Measurements from ENCODE around the gene MYOG. TPM values are rescaled to one million over a fixed set of nuclear protein-coding genes. Genes with fewer than 3 reads are reported as not detected.

MYOG gene
- total RNA-seq, 1 experiment from 2014 or later: not detected

GRCh38 chr1:203103829-203104495 is 18.1 kb upstream of the MYOG start:
- Histone ChIP-seq H3K9me3 (ENCODE audit: low read length) (no peaks in the 10 kb centered on the region), H3K9ac (ENCODE audit: low read length) (no peak overlapping the region), H3K79me2 (ENCODE audit: low read length) (no peaks in the 10 kb centered on the region), H3K27ac (ENCODE audit: low read length) (no peak overlapping the region), H3F3A (ENCODE audit: low read length, unreplicated experiment) (no peaks in the 10 kb centered on the region), H2AFZ (ENCODE audit: low read length) (no peak overlapping the region), H3K36me3 (ENCODE audit: low read depth, low read length) (no peaks in the 10 kb centered on the region), H3K4me3 (ENCODE audit: low read length) (no peak overlapping the region), H3K4me2 (ENCODE audit: low read length) (no peak overlapping the region), H3K9me2 (replicated peaks; ENCODE audit: low read length) (no peaks in the 10 kb centered on the region), H3K4me1 (ENCODE audit: insufficient read depth, low read length) (no peaks in the 10 kb centered on the region), H3K27me3 (ENCODE audit: low read length) (peaks cover 43% of the 10 kb centered on the region), H4K20me1 (ENCODE audit: low read length) (no peaks in the 10 kb centered on the region)
- DNase-seq (no peak), ATAC-seq (no peak)
- TF ChIP-seq CTCF (conservative IDR thresholded peaks at IDR 0.05; ENCODE audit: low read depth, low read length) (no peak), EZH2phosphoT487 (IDR thresholded peaks at IDR 0.05; ENCODE audit: borderline replicate concordance, low read length) (no peak), EZH2 (IDR thresholded peaks at IDR 0.05; ENCODE audit: low read length, unreplicated experiment) (no peak)
- intact Hi-C loops (cut with micrococcal nuclease): no loop called here
- CTCF ChIA-PET: no interaction called here
- BruUV-seq (replicated peaks): no TSS peak
- POLR2A ChIA-PET (ENCODE audit: unreplicated experiment): no interaction called here

GRCh38 chr1:203103216-203103615 is 17.4 kb upstream of the MYOG start:
- no peak for DNase-seq
- no peaks in the 10 kb centered on the region for H3K9me3 ChIP-seq (ENCODE audit: low read length)
- H4K20me1 ChIP-seq (ENCODE audit: low read length): no peaks in the 10 kb centered on the region
- H3K79me2 ChIP-seq (ENCODE audit: low read length): no peaks in the 10 kb centered on the region
- H3K4me3 ChIP-seq (ENCODE audit: low read length): no peak overlapping the region
- H3K9me2 ChIP-seq (replicated peaks; ENCODE audit: low read length): no peaks in the 10 kb centered on the region
- intact Hi-C loops (cut with micrococcal nuclease): no loop called here
- CTCF ChIA-PET: no interaction called here
- POLR2A ChIA-PET (ENCODE audit: unreplicated experiment): no interaction called here
- peaks cover 41% of the 10 kb centered on the region for H3K27me3 ChIP-seq (ENCODE audit: low read length)
- H3K36me3 ChIP-seq (ENCODE audit: low read depth, low read length): no peaks in the 10 kb centered on the region
- no peaks in the 10 kb centered on the region for H3K4me1 ChIP-seq (ENCODE audit: insufficient read depth, low read length)
- TF ChIP-seq EZH2phosphoT487 (IDR thresholded peaks at IDR 0.05; ENCODE audit: borderline replicate concordance, low read length) (no peak), CTCF (conservative IDR thresholded peaks at IDR 0.05; ENCODE audit: low read depth, low read length) (no peak)
- no peak for ATAC-seq
- H2AFZ ChIP-seq (ENCODE audit: low read length): no peak overlapping the region
- BruUV-seq (replicated peaks): no TSS peak
- H3F3A ChIP-seq (ENCODE audit: low read length, unreplicated experiment): no peaks in the 10 kb centered on the region
- no peak overlapping the region for H3K27ac ChIP-seq (ENCODE audit: low read length)
- no peak overlapping the region for H3K9ac ChIP-seq (ENCODE audit: low read length)
- H3K4me2 ChIP-seq (ENCODE audit: low read length): no peak overlapping the region

GRCh38 chr1:203101813-203102634 is 16.2 kb upstream of the MYOG start:
- ATAC-seq: no peak
- POLR2A ChIA-PET (ENCODE audit: unreplicated experiment): no interaction called here
- TF ChIP-seq EZH2 (IDR thresholded peaks at IDR 0.05; ENCODE audit: low read length, unreplicated experiment): no peak
- no peak for TF ChIP-seq CTCF (conservative IDR thresholded peaks at IDR 0.05; ENCODE audit: low read depth, low read length)
- TF ChIP-seq EZH2phosphoT487 (IDR thresholded peaks at IDR 0.05; ENCODE audit: borderline replicate concordance, low read length): no peak

More at GRCh38 chr1:203101813-203102634, 16.2 kb upstream of the MYOG start:
- Histone ChIP-seq H3K4me1 (ENCODE audit: insufficient read depth, low read length) (no peaks in the 10 kb centered on the region), H3K79me2 (ENCODE audit: low read length) (no peaks in the 10 kb centered on the region), H3K9me2 (replicated peaks; ENCODE audit: low read length) (no peaks in the 10 kb centered on the region), H3K9me3 (ENCODE audit: low read length) (no peaks in the 10 kb centered on the region), H3F3A (ENCODE audit: low read length, unreplicated experiment) (no peaks in the 10 kb centered on the region), H3K9ac (ENCODE audit: low read length) (no peak overlapping the region), H4K20me1 (ENCODE audit: low read length) (no peaks in the 10 kb centered on the region), H3K4me3 (ENCODE audit: low read length) (no peak overlapping the region), H3K36me3 (ENCODE audit: low read depth, low read length) (no peaks in the 10 kb centered on the region), H3K27me3 (ENCODE audit: low read length) (peaks cover 30% of the 10 kb centered on the region), H3K27ac (ENCODE audit: low read length) (no peak overlapping the region), H2AFZ (ENCODE audit: low read length) (no peak overlapping the region), H3K4me2 (ENCODE audit: low read length) (no peak overlapping the region)
- no peak for DNase-seq
- no TSS peak for BruUV-seq (replicated peaks)
- intact Hi-C loops (cut with micrococcal nuclease): no loop called here
- CTCF ChIA-PET: no interaction called here
